Neural progenitor cell (in vitro differentiated cells): ENCODE results near the gene EPB41. TPM values are rescaled to one million over a fixed set of nuclear protein-coding genes. Genes with fewer than 3 reads are reported as not detected.

Experiments
- DNase-seq: peaks from one replicate; pipeline ENCODE4 v3.0.0-alpha.2; 2016; ENCODE audit warnings: low spot score
- H2AFZ ChIP-seq: fragments of 200-600 bp; sonication (generic); replicated peaks from 2 replicates; pipeline ENCODE4 v1.6.1; 2016; ENCODE audit warnings: antibody characterized with exemption
- H3F3A ChIP-seq: fragments of 200-600 bp; sonication (generic); 2 replicates; pipeline ENCODE4 v1.6.1; 2016; ENCODE audit warnings: antibody characterized with exemption, low read depth
- H3K27ac ChIP-seq: fragments of 200-600 bp; sonication (generic); 2 replicates; pipeline ENCODE4 v1.5.1; 2016; ENCODE audit warnings: mild to moderate bottlenecking
- H3K27me3 ChIP-seq: fragments of 200-600 bp; sonication (generic); 2 replicates; pipeline ENCODE4 v1.6.1; 2016; ENCODE audit warnings: mild to moderate bottlenecking, moderate library complexity
- H3K36me3 ChIP-seq: fragments of 200-600 bp; sonication (generic); 2 replicates; pipeline ENCODE4 v1.5.1; 2016
- H3K4me1 ChIP-seq: fragments of 200-600 bp; sonication (generic); 2 replicates; pipeline ENCODE4 v1.6.1; 2016; ENCODE audit warnings: mixed run types
- H3K4me2 ChIP-seq: fragments of 200-600 bp; sonication (generic); 2 replicates; pipeline ENCODE4 v1.6.1; 2016
- H3K4me3 ChIP-seq: fragments of 200-600 bp; sonication (generic); 2 replicates; pipeline ENCODE4 v1.5.1; 2016
- H3K79me2 ChIP-seq: fragments of 200-600 bp; sonication (generic); 2 replicates; pipeline ENCODE4 v1.6.1; 2016; ENCODE audit warnings: low read depth
- H3K9ac ChIP-seq: fragments of 200-600 bp; sonication (generic); 2 replicates; pipeline ENCODE4 v1.6.1; 2016
- H3K9me3 ChIP-seq: fragments of 200-600 bp; sonication (generic); 2 replicates; pipeline ENCODE4 v1.5.1; 2016; ENCODE audit warnings: low read depth
- H4K20me1 ChIP-seq: fragments of 200-600 bp; sonication (generic); 2 replicates; pipeline ENCODE4 v1.6.1; 2016; ENCODE audit warnings: low read depth
- H3K27ac Mint-ChIP-seq: 3 replicates; pipeline ENCODE4 v1.8.0; 2021; ENCODE audit warnings: mixed read lengths
- H3K27me3 Mint-ChIP-seq: 2 replicates; pipeline ENCODE4 v1.8.0; 2022; ENCODE audit warnings: low read depth, mild to moderate bottlenecking, inconsistent platforms, moderate library complexity, mixed read lengths; ENCODE audit not compliant: insufficient read depth
- H3K36me3 Mint-ChIP-seq: 3 replicates; pipeline ENCODE4 v1.8.0; 2021; ENCODE audit warnings: mixed read lengths
- H3K4me1 Mint-ChIP-seq: 3 replicates; pipeline ENCODE4 v1.8.0; 2021; ENCODE audit warnings: mixed read lengths
- H3K4me3 Mint-ChIP-seq: 3 replicates; pipeline ENCODE4 v1.8.0; 2021; ENCODE audit warnings: mild to moderate bottlenecking, moderate library complexity, mixed read lengths
- H3K9me3 Mint-ChIP-seq: 3 replicates; pipeline ENCODE4 v1.8.0; 2020; ENCODE audit warnings: mixed read lengths
- EZH2 ChIP-seq: fragments of 200-600 bp; sonication (generic); IDR thresholded peaks from 2 replicates; pipeline ENCODE4 v1.6.1; 2017; ENCODE audit warnings: antibody characterized with exemption, mild to moderate bottlenecking, moderate library complexity
- EZH2phosphoT487 ChIP-seq: fragments of 200-600 bp; sonication (generic); IDR thresholded peaks from 2 replicates; pipeline ENCODE4 v1.6.1; 2017; ENCODE audit warnings: antibody characterized with exemption
- total RNA-seq: library from RNA; depleted of rRNA; stranded (reverse); fragments of >200 nt; gene quantifications from 2 replicates; pipeline ENCODE4 v1.2.3, GENCODE V29; 2015; ENCODE audit warnings: low replicate concordance
- TF ChIP-seq, protein P1 (sequence below): fragments of 200-600 bp; sonication (generic); IDR thresholded peaks from 2 replicates; pipeline ENCODE4 v1.5.1; 2017; ENCODE audit warnings: antibody characterized with exemption, mild to moderate bottlenecking

Gene EPB41
- total RNA-seq, 1 donor from 2014 or later, result 211 TPM

DNA sequence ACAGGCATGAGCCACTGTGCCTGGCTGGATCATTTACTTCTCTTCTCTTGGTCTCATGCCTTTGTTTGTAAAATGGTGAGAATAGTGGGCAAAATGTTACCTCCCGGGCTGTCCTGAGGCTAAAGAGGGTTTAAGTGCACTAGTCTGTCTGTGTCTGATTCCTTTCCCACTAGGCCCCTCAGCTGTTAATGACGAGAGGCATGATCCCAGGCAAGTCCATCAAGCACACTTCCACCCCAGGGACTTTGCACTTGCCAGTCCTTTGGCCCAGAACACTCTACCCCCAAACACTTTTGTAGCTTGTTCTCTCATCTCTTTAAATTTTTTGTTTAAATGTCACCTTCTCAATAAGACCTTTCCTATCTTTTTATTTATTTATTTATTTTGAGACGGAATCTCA, 13.8 kb upstream of the EPB41 start:
- H3K27ac Mint-ChIP-seq, result no peak overlapping the region
- no peaks in the 10 kb centered on the region for H3K36me3 ChIP-seq
- H3K27me3 ChIP-seq, result no peaks in the 10 kb centered on the region
- H3K27me3 Mint-ChIP-seq, result peaks cover 7% of the 10 kb centered on the region
- H3K9me3 ChIP-seq, result no peaks in the 10 kb centered on the region
- TF ChIP-seq EZH2phosphoT487, result no peak
- TF ChIP-seq, protein P1, sequence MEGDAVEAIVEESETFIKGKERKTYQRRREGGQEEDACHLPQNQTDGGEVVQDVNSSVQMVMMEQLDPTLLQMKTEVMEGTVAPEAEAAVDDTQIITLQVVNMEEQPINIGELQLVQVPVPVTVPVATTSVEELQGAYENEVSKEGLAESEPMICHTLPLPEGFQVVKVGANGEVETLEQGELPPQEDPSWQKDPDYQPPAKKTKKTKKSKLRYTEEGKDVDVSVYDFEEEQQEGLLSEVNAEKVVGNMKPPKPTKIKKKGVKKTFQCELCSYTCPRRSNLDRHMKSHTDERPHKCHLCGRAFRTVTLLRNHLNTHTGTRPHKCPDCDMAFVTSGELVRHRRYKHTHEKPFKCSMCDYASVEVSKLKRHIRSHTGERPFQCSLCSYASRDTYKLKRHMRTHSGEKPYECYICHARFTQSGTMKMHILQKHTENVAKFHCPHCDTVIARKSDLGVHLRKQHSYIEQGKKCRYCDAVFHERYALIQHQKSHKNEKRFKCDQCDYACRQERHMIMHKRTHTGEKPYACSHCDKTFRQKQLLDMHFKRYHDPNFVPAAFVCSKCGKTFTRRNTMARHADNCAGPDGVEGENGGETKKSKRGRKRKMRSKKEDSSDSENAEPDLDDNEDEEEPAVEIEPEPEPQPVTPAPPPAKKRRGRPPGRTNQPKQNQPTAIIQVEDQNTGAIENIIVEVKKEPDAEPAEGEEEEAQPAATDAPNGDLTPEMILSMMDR, result no peak
- no peak for TF ChIP-seq EZH2
- H3K4me3 ChIP-seq, result no peak overlapping the region
- peaks cover 2% of the 10 kb centered on the region for H3K9me3 Mint-ChIP-seq
- H3K4me1 Mint-ChIP-seq, result peaks cover 21% of the 10 kb centered on the region
- no peak for DNase-seq
- H3K36me3 Mint-ChIP-seq, result no peaks in the 10 kb centered on the region
- H3K4me2 ChIP-seq, result no peak overlapping the region
- no peak overlapping the region for H3K27ac ChIP-seq
- no peaks in the 10 kb centered on the region for H3F3A ChIP-seq
- no peaks in the 10 kb centered on the region for H3K79me2 ChIP-seq
- H3K9ac ChIP-seq, result no peak overlapping the region
- H4K20me1 ChIP-seq, result no peaks in the 10 kb centered on the region
- peak overlapping the region; percentile 30 for H3K4me3 Mint-ChIP-seq
- peaks cover 8% of the 10 kb centered on the region for H3K4me1 ChIP-seq
- no peak overlapping the region for H2AFZ ChIP-seq

GRCh38 chr1:28902738-28903137, 11.6 kb upstream of the EPB41 start:
- Mint-ChIP-seq H3K27me3 (peaks cover 6% of the 10 kb centered on the region), H3K27ac (no peak overlapping the region), H3K36me3 (no peaks in the 10 kb centered on the region), H3K4me1 (peaks cover 21% of the 10 kb centered on the region), H3K9me3 (peaks cover 2% of the 10 kb centered on the region), H3K4me3 (no peak overlapping the region)
- no peak overlapping the region for H2AFZ ChIP-seq
- H3K4me2 ChIP-seq, result no peak overlapping the region
- no peak overlapping the region for H3K9ac ChIP-seq
- H4K20me1 ChIP-seq, result no peaks in the 10 kb centered on the region
- no peaks in the 10 kb centered on the region for H3K36me3 ChIP-seq
- H3K27me3 ChIP-seq, result no peaks in the 10 kb centered on the region
- H3K27ac ChIP-seq, result no peak overlapping the region
- H3K4me3 ChIP-seq, result no peak overlapping the region
- H3K9me3 ChIP-seq, result no peaks in the 10 kb centered on the region
- no peaks in the 10 kb centered on the region for H3K79me2 ChIP-seq
- DNase-seq, result no peak
- TF ChIP-seq EZH2phosphoT487 (no peak), EZH2 (no peak)
- TF ChIP-seq, protein P1, result no peak
- H3F3A ChIP-seq, result peaks cover 3% of the 10 kb centered on the region
- H3K4me1 ChIP-seq, result peaks cover 8% of the 10 kb centered on the region

DNA sequence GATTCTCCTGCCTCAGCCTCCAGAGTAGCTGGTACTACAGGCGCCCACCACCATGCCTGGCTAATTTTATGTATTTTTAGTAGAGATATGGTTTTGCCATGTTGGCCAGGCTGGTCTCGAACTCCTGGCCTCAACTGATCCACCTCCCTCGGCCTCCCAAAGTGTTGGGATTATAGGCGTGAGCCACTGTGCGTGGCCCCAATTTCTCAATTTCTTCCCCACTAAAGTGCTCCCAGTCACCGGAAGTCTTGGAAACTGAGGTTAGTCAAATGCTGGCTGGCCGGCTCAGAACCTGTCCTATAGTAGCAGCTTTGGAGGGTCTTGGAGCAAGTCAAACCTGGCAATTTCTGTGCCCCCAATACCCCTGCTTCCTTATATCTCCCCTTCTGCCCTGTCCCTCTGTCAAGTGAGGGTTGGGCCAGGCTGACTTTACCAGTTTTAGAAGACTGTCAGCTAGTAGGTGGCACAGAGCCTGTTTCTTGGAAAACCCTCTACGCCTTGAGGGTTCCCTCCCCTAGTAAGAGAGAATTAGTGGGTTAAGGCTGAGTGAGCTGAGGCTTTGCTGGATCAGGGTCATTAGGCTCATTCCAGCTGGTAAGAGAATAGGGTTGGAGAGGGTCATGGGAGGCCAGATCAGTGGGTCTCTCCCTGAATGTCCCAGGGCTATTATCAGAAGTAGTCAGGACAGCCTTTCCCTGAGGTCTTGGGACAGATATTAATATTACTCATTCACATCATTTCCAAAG, 8.3 kb upstream of the EPB41 start:
- Histone ChIP-seq H3K36me3 (no peaks in the 10 kb centered on the region), H3K4me2 (no peak overlapping the region), H3K27me3 (no peaks in the 10 kb centered on the region), H3K9ac (no peak overlapping the region), H4K20me1 (no peaks in the 10 kb centered on the region), H2AFZ (no peak overlapping the region), H3K79me2 (no peaks in the 10 kb centered on the region), H3F3A (peaks cover 3% of the 10 kb centered on the region), H3K4me1 (peaks cover 5% of the 10 kb centered on the region), H3K4me3 (no peak overlapping the region), H3K9me3 (no peaks in the 10 kb centered on the region), H3K27ac (no peak overlapping the region)
- no peak for DNase-seq
- Mint-ChIP-seq H3K27ac (peak overlapping the region; percentile 9), H3K4me3 (no peak overlapping the region), H3K4me1 (peaks cover 9% of the 10 kb centered on the region), H3K9me3 (peaks cover 2% of the 10 kb centered on the region), H3K36me3 (no peaks in the 10 kb centered on the region), H3K27me3 (peaks cover 5% of the 10 kb centered on the region)
- TF ChIP-seq, protein P1, result no peak
- TF ChIP-seq EZH2phosphoT487 (no peak), EZH2 (no peak)
